HepG2 (cell line): Measurements from ENCODE around the gene TMEM132E. TPM values are rescaled to one million over a fixed set of nuclear protein-coding genes. Genes with fewer than 3 reads are reported as not detected.

Source experiments
- ATAC-seq: fragments of 200-7000 bp; cut with Tn5 transposase; 3 replicates; pipeline ENCODE4 v1.9.1; 2020; ENCODE audit warnings: mild to moderate bottlenecking, moderate library complexity
- BruUV-seq: library from RNA; stranded (reverse); fragments of 400-500 nt; replicated peaks from 2 replicates; lab custom pipeline; 2021; lab: Mats Ljungman, UMichigan
- CTCF ChIA-PET: fragments of 300-600 bp; formaldehyde crosslinking; extraction: SDS; loops from one replicate; lab custom pipeline; 2021; ENCODE audit warnings: low total read pairs, inconsistent platforms, low intra/inter-chr PET ratio; lab: Yijun Ruan, JAX
- POLR2A ChIA-PET: fragments of 350-600 bp; sonication (Branson Sonifier 250); formaldehyde crosslinking; loops from one replicate; lab custom pipeline; 2020; ENCODE audit warnings: antibody characterized with exemption, inconsistent platforms; lab: Yijun Ruan, JAX
- DNase-seq: peaks from one replicate; pipeline ENCODE4 v3.0.0-alpha.2; 2015; ENCODE audit warnings: low spot score
- FAIRE-seq: peaks from 3 replicates; lab custom pipeline; 2011; peaks lifted over from hg19 to GRCh38; lab: Jason Lieb, UNC
- H2AFZ ChIP-seq: one replicate; pipeline ENCODE4 v1.6.1; 2011; ENCODE audit warnings: low read length, inconsistent platforms
- H3K27ac ChIP-seq: fragments of 300-600 bp; 3 replicates; pipeline ENCODE4 v1.8.0; 2011; ENCODE audit warnings: mixed run types, mild to moderate bottlenecking, mixed read lengths, low read length, inconsistent platforms; ENCODE audit not compliant: insufficient read depth; ENCODE audit errors: extremely low read length
- H3K27me3 ChIP-seq, 2 experiments: fragments of 200-600 bp in 1 of 2; 2 replicates in 1 of 2; 3 replicates in 1 of 2; pipeline versions ENCODE4 v1.6.0 to v1.8.0; 2011; ENCODE audit warnings: low read length in 2 of 2, mild to moderate bottlenecking in 2 of 2, moderate library complexity in 2 of 2, inconsistent platforms in 1 of 2; ENCODE audit not compliant: insufficient read depth in 2 of 2, control insufficient read depth in 1 of 2
- H3K36me3 ChIP-seq, 2 experiments: fragments of 200-600 bp in 1 of 2; replicated peaks in 1 of 2; 2 replicates in 1 of 2; 3 replicates in 1 of 2; pipeline versions ENCODE4 v1.5.1 to v1.8.0; 2011; ENCODE audit warnings: low read length in 2 of 2, inconsistent platforms in 1 of 2; ENCODE audit not compliant: insufficient read depth in 2 of 2, control insufficient read depth in 1 of 2
- H3K4me1 ChIP-seq: 2 replicates; pipeline ENCODE4 v1.5.1; 2012; ENCODE audit warnings: low read length, inconsistent platforms; ENCODE audit not compliant: insufficient read depth
- H3K4me2 ChIP-seq: 2 replicates; pipeline ENCODE4 v1.6.0; 2011; ENCODE audit warnings: low read depth, low read length, inconsistent platforms
- H3K4me3 ChIP-seq, 3 experiments: fragments of 200-600 bp in 1 of 3; sonication (generic), shearing (Covaris generic) in 1 of 3; replicated peaks in 1 of 3; 2 replicates each; pipeline ENCODE4 v1.5.1; 2011 to 2016; ENCODE audit warnings: low read length in 3 of 3, inconsistent platforms in 2 of 3, low read depth in 2 of 3, mild to moderate bottlenecking in 2 of 3, control low read depth in 1 of 3, mixed read lengths in 1 of 3; ENCODE audit not compliant: insufficient read depth in 1 of 3
- H3K79me2 ChIP-seq: one replicate; pipeline ENCODE4 v1.6.1; 2011; ENCODE audit warnings: low read length, inconsistent platforms; ENCODE audit not compliant: insufficient read depth
- H3K9ac ChIP-seq: 2 replicates; pipeline ENCODE4 v1.6.0; 2011; ENCODE audit warnings: mild to moderate bottlenecking, low read depth, low read length, inconsistent platforms; ENCODE audit not compliant: insufficient read depth
- H3K9me3 ChIP-seq: 2 replicates; pipeline ENCODE4 v1.5.1; 2012; ENCODE audit warnings: mild to moderate bottlenecking, low read length
- H4K20me1 ChIP-seq: 2 replicates; pipeline ENCODE4 v1.6.0; 2011; ENCODE audit warnings: inconsistent platforms, mild to moderate bottlenecking, low read length, moderate library complexity; ENCODE audit not compliant: insufficient read depth
- AGO1 ChIP-seq: fragments of 200-400 bp; formaldehyde crosslinking; IDR thresholded peaks from 2 replicates; pipeline ENCODE4 v1.6.1; 2017; ENCODE audit warnings: mild to moderate bottlenecking, low read depth, low read length, moderate library complexity; ENCODE audit not compliant: poor library complexity, severe bottlenecking
- GFI1 ChIP-seq: sonication (generic); formaldehyde crosslinking; IDR thresholded peaks from 2 replicates; pipeline ENCODE4 v1.5.0; 2020; ENCODE audit warnings: missing genetic modification reagents, mild to moderate bottlenecking, borderline replicate concordance
- KDM5B ChIP-seq: sonication (generic); formaldehyde crosslinking; IDR thresholded peaks from 2 replicates; pipeline ENCODE4 v1.4.0; 2020; ENCODE audit warnings: missing genetic modification reagents, mild to moderate bottlenecking, borderline replicate concordance
- MAFG ChIP-seq: sonication (generic); formaldehyde crosslinking; IDR thresholded peaks from 2 replicates; pipeline ENCODE4 v1.5.1; 2020; ENCODE audit warnings: mild to moderate bottlenecking, missing genetic modification reagents
- SYNCRIP ChIP-seq: fragments of 200-400 bp; formaldehyde crosslinking; IDR thresholded peaks from 2 replicates; pipeline ENCODE4 v1.6.1; 2018; ENCODE audit warnings: mild to moderate bottlenecking, low read depth, low read length; ENCODE audit not compliant: insufficient read depth
- WGBS: methylation state at CpG from one replicate; pipeline ENCODE4 v1.1.6; 2017; ENCODE audit warnings: low lambda C conversion rate; 5-methylcytosine and 5-hydroxymethylcytosine counted together
- in situ Hi-C: cut with HindIII; loops from 2 replicates; pipeline ENCODE4 v1.10.0; 2017; ENCODE audit warnings: low pct_unique_long_range_greater_than_20kb; ENCODE audit not compliant: extremely low pct_ligation_motif_present
- intact Hi-C: fragments of 100-400 bp; cut with micrococcal nuclease; formaldehyde crosslinking; loops from one replicate; pipeline ENCODE4 v1.10.0; 2022; ENCODE audit not compliant: unreplicated experiment
- polyA plus RNA-seq, 8 experiments: library from polyadenylated mRNA; depleted of rRNA in 3 of 8; stranded (reverse) in 7 of 8; unstranded in 1 of 8; fragments of >200 nt; fragmentation: Illumina TruSeq in 4 of 8; extraction: Trizol in 4 of 8; gene quantifications; 2 replicates each; pipeline versions ENCODE4 v1.2.1 to v1.2.3, GENCODE V29; 2011 to 2016; ENCODE audit warnings: low read depth in 4 of 8, missing spikeins in 1 of 8, mixed read lengths in 1 of 8; ENCODE audit not compliant: insufficient read depth in 1 of 8
- total RNA-seq, 5 experiments: library from RNA; depleted of rRNA; stranded (reverse); fragments of >200 nt; fragmentation: Illumina TruSeq; extraction: Trizol; gene quantifications; 2 replicates each; pipeline ENCODE4 v1.2.3, GENCODE V29; 2016; ENCODE audit warnings: low read depth in 1 of 5
- TF ChIP-seq, protein P1 (sequence below): sonication (generic); formaldehyde crosslinking; IDR thresholded peaks from 2 replicates; pipeline ENCODE4 v1.5.0; 2020; ENCODE audit warnings: missing genetic modification reagents
- TF ChIP-seq, protein P2 (sequence below): sonication (generic); formaldehyde crosslinking; IDR thresholded peaks from 2 replicates; pipeline ENCODE4 v1.4.0; 2020; ENCODE audit warnings: low read depth, mild to moderate bottlenecking, missing genetic modification reagents

Gene TMEM132E
- total and polyA plus RNA-seq, 2 of the 13 experiments (the other 11 are each of a cell fraction or from before 2014, with no cell fraction given) = not detected

DNA sequence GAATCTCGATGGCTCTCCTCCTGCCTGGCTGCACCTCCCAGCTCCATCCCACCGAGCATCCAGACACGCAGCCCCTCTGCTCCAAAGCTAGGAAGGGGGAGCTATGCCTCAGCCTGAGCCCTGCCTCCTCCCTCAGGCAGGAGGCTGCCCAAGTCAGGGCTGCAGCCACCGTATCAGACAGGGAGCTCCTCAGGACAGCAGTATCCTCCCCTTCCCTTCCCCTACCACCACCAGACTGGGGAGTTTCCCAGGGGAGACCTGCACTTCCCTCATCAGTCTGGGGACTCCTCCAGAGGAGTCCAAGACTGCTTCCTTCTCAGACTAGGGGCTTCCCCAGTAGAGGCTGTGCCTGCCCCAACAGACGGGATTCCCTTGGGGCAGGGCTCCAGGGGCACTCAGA, 17.5 kb downstream of the TMEM132E start:
- no TSS peak for BruUV-seq
- no peak overlapping the region for H3K4me2 ChIP-seq
- H3K9ac ChIP-seq = no peak overlapping the region
- intact Hi-C loops (no loop called here), in situ Hi-C loops (loop anchor here (25.0 kb wide), 1 partner anchor 515 kb away; the partner anchor contains the start of genes FNDC8 and RAD51D)
- no peaks in the 10 kb centered on the region for H3K36me3 ChIP-seq
- no peak for DNase-seq
- 3% methylated on average over 5 of the region's 5 CpGs for WGBS
- no peaks in the 10 kb centered on the region for H4K20me1 ChIP-seq
- H3K4me3 ChIP-seq = no peak overlapping the region
- peaks cover 0 to 23% of the 10 kb centered on the region in 2 experiments; a peak in 1 of 5 replicates for H3K27me3 ChIP-seq
- FAIRE-seq = no peak
- H3K4me1 ChIP-seq = peaks cover 14% of the 10 kb centered on the region
- H3K79me2 ChIP-seq = no peaks in the 10 kb centered on the region
- no peaks in the 10 kb centered on the region for H3K9me3 ChIP-seq
- POLR2A ChIA-PET = no interaction called here
- no peak for TF ChIP-seq SYNCRIP
- TF ChIP-seq, protein P1, sequence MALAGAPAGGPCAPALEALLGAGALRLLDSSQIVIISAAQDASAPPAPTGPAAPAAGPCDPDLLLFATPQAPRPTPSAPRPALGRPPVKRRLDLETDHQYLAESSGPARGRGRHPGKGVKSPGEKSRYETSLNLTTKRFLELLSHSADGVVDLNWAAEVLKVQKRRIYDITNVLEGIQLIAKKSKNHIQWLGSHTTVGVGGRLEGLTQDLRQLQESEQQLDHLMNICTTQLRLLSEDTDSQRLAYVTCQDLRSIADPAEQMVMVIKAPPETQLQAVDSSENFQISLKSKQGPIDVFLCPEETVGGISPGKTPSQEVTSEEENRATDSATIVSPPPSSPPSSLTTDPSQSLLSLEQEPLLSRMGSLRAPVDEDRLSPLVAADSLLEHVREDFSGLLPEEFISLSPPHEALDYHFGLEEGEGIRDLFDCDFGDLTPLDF (CRISPR knock-in tag) = no peak
- TF ChIP-seq MAFG (CRISPR knock-in tag) = no peak
- no peak for TF ChIP-seq KDM5B (CRISPR knock-in tag)
- TF ChIP-seq AGO1 = no peak
- TF ChIP-seq GFI1 (CRISPR knock-in tag) = no peak
- TF ChIP-seq, protein P2, sequence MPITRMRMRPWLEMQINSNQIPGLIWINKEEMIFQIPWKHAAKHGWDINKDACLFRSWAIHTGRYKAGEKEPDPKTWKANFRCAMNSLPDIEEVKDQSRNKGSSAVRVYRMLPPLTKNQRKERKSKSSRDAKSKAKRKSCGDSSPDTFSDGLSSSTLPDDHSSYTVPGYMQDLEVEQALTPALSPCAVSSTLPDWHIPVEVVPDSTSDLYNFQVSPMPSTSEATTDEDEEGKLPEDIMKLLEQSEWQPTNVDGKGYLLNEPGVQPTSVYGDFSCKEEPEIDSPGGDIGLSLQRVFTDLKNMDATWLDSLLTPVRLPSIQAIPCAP (CRISPR knock-in tag) = no peak
- CTCF ChIA-PET = no interaction called here
- no peak overlapping the region for H2AFZ ChIP-seq
- ATAC-seq = no peak
- H3K27ac ChIP-seq = no peak overlapping the region
